T-cell (primary cell): Measurements from ENCODE around the gene TAL1. TPM values are rescaled to one million over a fixed set of nuclear protein-coding genes. Genes with fewer than 3 reads are reported as not detected.
A peak's percentile ranks its signal among the peaks of the same experiment; 100 is the strongest.

Experiments
- ATAC-seq, 4 experiments: fragments of 200-7000 bp in 3 of 4; fragments of 150-1000 bp in 1 of 4; cut with Tn5 transposase; replicated peaks in 1 of 4; 1 replicate in 3 of 4; 2 replicates in 1 of 4; pipeline ENCODE4 v1.10.0; 2021; ENCODE audit warnings: moderate library complexity in 3 of 4, mild to moderate bottlenecking in 2 of 4, moderate number of reproducible peaks in 1 of 4
- CTCF ChIA-PET, 2 donors: fragments of 300-600 bp; sonication (Branson Sonifier 250); formaldehyde crosslinking; loops; one replicate each; lab custom pipeline; 2022; ENCODE audit warnings: antibody characterized with exemption in 2 of 2; lab: Charles Lee
- POLR2A ChIA-PET, 2 donors: fragments of 300-600 bp; sonication (Branson Sonifier 250); formaldehyde crosslinking; loops; one replicate each; lab custom pipeline; 2022; ENCODE audit warnings: antibody characterized with exemption in 2 of 2; lab: Charles Lee
- DNase-seq, 35 experiments: peaks; one replicate each; pipeline versions ENCODE4 v3.0.0 to v3.0.0-alpha.2; 2013 to 2023
- H3K27ac ChIP-seq: one replicate; pipeline ENCODE4 v1.5.1; 2013; ENCODE audit warnings: low read length
- H3K27me3 ChIP-seq, 2 experiments: replicated peaks in 1 of 2; 1 replicate in 1 of 2; 2 replicates in 1 of 2; pipeline versions ENCODE4 v1.6.1 to v1.7.0; 2013; ENCODE audit warnings: low read length in 1 of 2, mixed read lengths in 1 of 2; ENCODE audit not compliant: control insufficient read depth in 2 of 2, insufficient read depth in 2 of 2; ENCODE audit errors: extremely low read depth in 1 of 2
- H3K36me3 ChIP-seq, 2 donors: 1 replicate in 1 of 2; 2 replicates in 1 of 2; pipeline versions ENCODE4 v1.6.1 to v1.7.0; 2013; ENCODE audit warnings: low read length in 1 of 2; ENCODE audit not compliant: control insufficient read depth in 2 of 2, insufficient read depth in 1 of 2; ENCODE audit errors: extremely low read depth in 1 of 2
- H3K4me1 ChIP-seq, 2 experiments: 1 replicate in 1 of 2; 2 replicates in 1 of 2; pipeline versions ENCODE4 v1.6.1 to v1.7.0; 2013; ENCODE audit warnings: low read length in 2 of 2, mixed read lengths in 1 of 2; ENCODE audit not compliant: insufficient read depth in 2 of 2, control insufficient read depth in 1 of 2; ENCODE audit errors: extremely low read depth in 1 of 2
- H3K4me3 ChIP-seq, 2 donors: 1 replicate in 1 of 2; 2 replicates in 1 of 2; pipeline versions ENCODE4 v1.5.1 to v1.7.0; 2013; ENCODE audit warnings: mild to moderate bottlenecking in 2 of 2, low read length in 1 of 2, moderate library complexity in 1 of 2; ENCODE audit not compliant: control insufficient read depth in 1 of 2; ENCODE audit errors: extremely low read depth in 1 of 2
- H3K9me3 ChIP-seq: 2 replicates; pipeline ENCODE4 v1.7.0; 2013
- H3K27ac Mint-ChIP-seq, 2 donors: one replicate each; pipeline ENCODE4 v1.8.0; 2020 to 2021; ENCODE audit warnings: mild to moderate bottlenecking in 2 of 2, mixed read lengths in 2 of 2
- H3K27me3 Mint-ChIP-seq, 2 donors: one replicate each; pipeline ENCODE4 v1.8.0; 2021 to 2022; ENCODE audit warnings: mixed read lengths in 2 of 2
- H3K36me3 Mint-ChIP-seq: one replicate; pipeline ENCODE4 v1.8.0; 2021; ENCODE audit warnings: mixed read lengths
- H3K4me1 Mint-ChIP-seq, 3 donors: one replicate each; pipeline ENCODE4 v1.8.0; 2020 to 2022; ENCODE audit warnings: mixed read lengths in 3 of 3, mild to moderate bottlenecking in 1 of 3
- H3K4me3 Mint-ChIP-seq, 3 donors: one replicate each; pipeline ENCODE4 v1.8.0; 2020 to 2022; ENCODE audit warnings: mild to moderate bottlenecking in 3 of 3, mixed read lengths in 3 of 3, moderate library complexity in 3 of 3
- H3K9me3 Mint-ChIP-seq, 3 donors: one replicate each; pipeline ENCODE4 v1.8.0; 2020 to 2022; ENCODE audit warnings: mixed read lengths in 3 of 3
- WGBS: methylation state at CpG from one replicate; pipeline ENCODE4 v1.1.5; 2013; ENCODE audit warnings: missing lambda C conversion rate; ENCODE audit not compliant: insufficient coverage; 5-methylcytosine and 5-hydroxymethylcytosine counted together
- total RNA-seq, 35 experiments: library from RNA in 6 of 35; stranded (reverse) in 6 of 35; fragments of 120-200 nt in 1 of 35; gene quantifications; one replicate each; pipeline versions ENCODE4 v1.2.1 to v1.2.4 and lab custom pipeline; 2013 to 2026

The TAL1 gene
- total RNA-seq, 5 donors from 2014 or later (not counting 1 experiment from before 2014, with no cell fraction given) = 0.28 to 0.85 (median 0.44) TPM

DNA sequence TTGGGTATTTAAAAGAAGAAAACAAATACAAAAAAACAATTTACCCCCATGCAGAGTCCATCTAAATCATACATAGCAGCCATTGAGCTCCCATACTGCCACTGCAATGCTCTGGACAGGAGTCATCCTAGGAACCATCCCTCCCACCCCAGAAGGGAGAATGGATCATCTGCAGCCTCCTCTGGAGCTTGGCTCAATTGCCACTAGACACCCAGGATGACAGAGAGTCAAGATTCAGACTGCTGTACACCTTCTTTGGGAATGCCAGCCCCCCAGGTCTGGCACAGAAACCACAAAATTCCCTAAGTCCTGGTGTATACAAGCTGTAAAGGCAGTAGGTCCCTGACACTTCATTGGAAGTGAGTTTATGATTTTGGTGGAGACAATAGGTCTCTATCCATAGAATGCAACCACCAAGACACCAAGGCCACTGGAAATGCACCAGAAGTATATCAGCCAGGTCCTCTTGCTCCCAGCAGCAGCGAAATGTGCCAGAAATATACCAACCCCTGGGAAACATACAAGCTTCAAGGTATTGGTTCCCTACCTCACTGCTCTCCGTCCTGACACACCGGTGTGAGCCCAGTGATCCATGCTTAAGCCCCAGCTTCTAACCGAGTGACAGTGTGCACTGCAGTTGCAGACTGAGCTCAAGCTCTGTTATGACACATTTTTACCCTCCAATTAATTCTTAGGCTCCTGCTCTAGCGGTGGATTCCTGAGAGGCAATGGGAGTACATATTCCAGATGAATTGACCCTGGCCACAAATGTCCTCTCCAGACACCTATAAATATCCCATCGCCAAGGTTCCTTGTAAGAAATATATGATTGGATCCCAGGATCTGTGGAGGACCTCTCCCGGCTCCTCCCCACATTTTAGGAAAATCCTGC is 4.4 kb downstream of the TAL1 start:
- H3K27me3 ChIP-seq = peaks cover 0 to 93% of the 10 kb centered on the region in 2 experiments

DNA sequence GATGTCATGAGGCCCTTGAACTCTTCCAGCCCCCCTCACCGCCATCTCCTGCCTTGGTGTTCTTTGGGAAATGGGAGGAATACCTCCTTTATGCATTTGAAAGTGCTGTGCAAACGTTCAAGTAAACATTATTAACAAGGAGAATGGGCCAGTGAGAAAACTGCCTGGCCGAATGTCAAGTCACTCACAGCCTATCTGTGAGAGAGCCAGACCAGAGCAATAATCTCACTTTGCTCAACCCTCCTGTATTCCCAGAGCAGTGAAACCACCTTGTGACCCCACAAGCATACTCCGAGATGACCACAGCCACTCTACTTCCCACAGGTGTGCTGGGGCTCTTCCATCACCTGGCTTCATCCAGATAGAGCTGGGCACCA is 5.2 kb downstream of the TAL1 start:
- H3K36me3 Mint-ChIP-seq = no peaks in the 10 kb centered on the region
- H3K36me3 ChIP-seq = no peaks in the 10 kb centered on the region
- 73% methylated on average over 3 of the region's 4 CpGs for WGBS
- no peak overlapping the region for H3K4me3 ChIP-seq
- no peak overlapping the region for H3K27ac ChIP-seq
- peaks cover 2 to 41% of the 10 kb centered on the region in 2 experiments for H3K4me1 ChIP-seq
- no peak for ATAC-seq
- no peaks in the 10 kb centered on the region for H3K9me3 ChIP-seq
- H3K27me3 Mint-ChIP-seq = peaks cover 50 to 58% of the 10 kb centered on the region in 2 donors
- ChIA-PET CTCF (no interaction called here), POLR2A (no interaction called here)
- H3K27me3 ChIP-seq = peaks cover 0 to 89% of the 10 kb centered on the region in 2 experiments
- H3K4me1 Mint-ChIP-seq = peaks cover 25 to 35% (median 31%) of the 10 kb centered on the region in 3 donors
- no peak overlapping the region for H3K4me3 Mint-ChIP-seq
- H3K9me3 Mint-ChIP-seq = no peaks in the 10 kb centered on the region
- DNase-seq = no peak
- H3K27ac Mint-ChIP-seq = no peak overlapping the region

More for the DNA sequence above, 4.4 kb downstream of the TAL1 start:
- DNase-seq (no peak), ATAC-seq (no peak)
- Mint-ChIP-seq H3K9me3 (no peaks in the 10 kb centered on the region), H3K4me1 (peaks cover 30 to 41% (median 35%) of the 10 kb centered on the region in 3 donors), H3K27ac (peak overlapping the region in 1 of 2 donors; percentile 60), H3K36me3 (no peaks in the 10 kb centered on the region), H3K27me3 (peaks cover 53 to 61% of the 10 kb centered on the region in 2 donors), H3K4me3 (no peak overlapping the region)
- WGBS = 88% methylated on average over 6 of the region's 7 CpGs
- Histone ChIP-seq H3K9me3 (no peaks in the 10 kb centered on the region), H3K27ac (no peak overlapping the region), H3K4me1 (peaks cover 2 to 47% of the 10 kb centered on the region in 2 experiments), H3K36me3 (no peaks in the 10 kb centered on the region), H3K4me3 (no peak overlapping the region)
- CTCF ChIA-PET = no interaction called here
- POLR2A ChIA-PET = interaction anchor here in 1 of 2 donors (0.6 kb wide), 1 partner anchor 210 kb away, joined by 9 read pairs; the partner anchor contains the start of gene FOXD2

DNA sequence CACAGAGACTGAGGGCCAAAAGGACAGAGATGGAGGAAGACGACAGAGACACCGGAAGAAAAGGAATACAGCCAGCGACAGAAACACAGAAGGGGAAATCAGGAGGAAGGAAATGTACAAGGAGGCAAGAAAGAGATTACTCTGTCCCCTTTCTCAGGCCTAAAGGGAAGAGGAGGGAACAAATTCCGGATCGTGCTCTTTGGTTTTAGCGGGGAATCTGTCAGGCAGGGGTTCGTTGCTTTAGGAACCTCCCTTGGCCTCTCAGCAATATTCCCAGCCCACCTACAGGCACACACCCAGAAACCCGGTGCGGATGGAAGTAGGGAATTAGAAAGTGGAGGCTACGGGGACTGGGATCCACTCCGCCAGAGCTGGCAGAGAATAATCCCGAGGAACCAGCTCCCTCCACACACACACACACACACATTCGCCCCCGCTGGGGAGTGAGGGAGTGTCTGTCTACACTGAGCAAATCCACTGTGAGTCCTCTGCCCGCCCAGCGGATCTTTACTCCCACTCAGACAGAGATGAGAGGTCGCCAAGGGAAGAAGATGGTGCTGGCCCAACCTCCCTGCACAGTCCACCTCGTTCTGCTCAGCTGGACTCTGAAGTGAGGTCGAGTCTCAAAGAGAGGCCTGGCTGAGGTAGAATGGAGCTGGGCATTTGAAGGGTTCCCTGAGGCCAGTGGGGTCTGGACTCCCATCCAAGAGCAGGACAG is 5.7 kb downstream of the TAL1 start:
- no peaks in the 10 kb centered on the region for H3K9me3 Mint-ChIP-seq
- H3K27ac Mint-ChIP-seq = no peak overlapping the region
- peaks cover 2 to 35% of the 10 kb centered on the region in 2 experiments for H3K4me1 ChIP-seq
- ChIA-PET CTCF (no interaction called here), POLR2A (no interaction called here)
- H3K36me3 ChIP-seq = no peaks in the 10 kb centered on the region
- ATAC-seq (no peak), DNase-seq (no peak)
- H3K4me1 Mint-ChIP-seq = peaks cover 20 to 30% (median 26%) of the 10 kb centered on the region in 3 donors
- peak overlapping the region; percentile 58 to 64 (median 59) for H3K4me3 Mint-ChIP-seq
- no peaks in the 10 kb centered on the region for H3K9me3 ChIP-seq
- H3K36me3 Mint-ChIP-seq = no peaks in the 10 kb centered on the region
- peaks cover 0 to 86% of the 10 kb centered on the region in 2 experiments for H3K27me3 ChIP-seq
- no peak overlapping the region for H3K4me3 ChIP-seq
- 36% methylated on average over 5 of the region's 19 CpGs for WGBS
- H3K27ac ChIP-seq = no peak overlapping the region
- H3K27me3 Mint-ChIP-seq = peaks cover 50 to 59% of the 10 kb centered on the region in 2 donors

DNA sequence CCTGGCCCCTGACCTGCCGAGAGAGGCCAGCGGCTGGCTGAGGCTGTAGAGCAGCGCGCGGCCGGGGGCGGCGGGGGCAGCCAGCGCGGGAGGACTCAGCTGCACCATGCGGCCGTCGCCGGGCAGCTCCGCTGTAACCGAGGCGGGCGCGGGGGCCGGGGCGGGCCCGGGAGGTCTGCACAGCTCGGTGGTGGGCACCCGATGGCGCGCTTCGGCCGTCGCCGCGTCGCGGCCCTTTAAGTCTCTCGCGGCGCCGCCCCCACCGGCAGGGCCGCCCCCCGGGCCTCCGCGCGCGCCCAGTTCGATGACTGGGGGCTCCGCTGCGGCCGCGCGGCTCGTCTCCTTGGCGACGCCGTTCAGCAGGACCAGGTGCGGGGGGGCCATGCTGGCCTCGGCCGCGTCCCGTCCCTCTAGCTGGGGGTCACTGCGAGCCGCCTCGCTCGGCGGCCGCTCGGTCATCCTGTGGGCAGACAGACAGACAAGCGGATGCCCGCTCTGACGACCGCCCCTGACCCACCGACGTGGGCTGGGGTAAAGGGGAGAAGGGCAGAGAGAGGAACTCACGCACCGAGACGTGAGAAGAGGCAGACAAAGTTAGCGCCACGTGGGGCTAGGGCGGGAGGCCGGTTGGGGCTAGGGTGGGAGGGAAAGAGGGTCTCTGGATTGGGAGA is 6.5 kb downstream of the TAL1 start:
- Histone ChIP-seq H3K36me3 (no peaks in the 10 kb centered on the region), H3K4me3 (no peak overlapping the region), H3K27me3 (peaks cover 0 to 79% of the 10 kb centered on the region in 2 experiments), H3K9me3 (no peaks in the 10 kb centered on the region), H3K4me1 (peaks cover 0 to 28% of the 10 kb centered on the region in 2 experiments), H3K27ac (no peak overlapping the region)
- POLR2A ChIA-PET = no interaction called here
- CTCF ChIA-PET = no interaction called here
- no peaks in the 10 kb centered on the region for H3K36me3 Mint-ChIP-seq
- peaks cover 16 to 23% (median 20%) of the 10 kb centered on the region in 3 donors for H3K4me1 Mint-ChIP-seq
- peak overlapping the region; percentile 58 to 64 (median 59) for H3K4me3 Mint-ChIP-seq
- WGBS = 3% methylated on average over 72 of the region's 79 CpGs
- ATAC-seq = peak; percentile 20 to 34 (median 30)
- no peaks in the 10 kb centered on the region for H3K9me3 Mint-ChIP-seq
- no peak for DNase-seq
- no peak overlapping the region for H3K27ac Mint-ChIP-seq
- H3K27me3 Mint-ChIP-seq = peaks cover 56 to 58% of the 10 kb centered on the region in 2 donors

GRCh38 chr1:47224676-47225399 is 7.2 kb downstream of the TAL1 start:
- Histone ChIP-seq H3K27ac (no peak overlapping the region), H3K9me3 (no peaks in the 10 kb centered on the region), H3K4me1 (peaks cover 0 to 21% of the 10 kb centered on the region in 2 experiments), H3K27me3 (peaks cover 0 to 73% of the 10 kb centered on the region in 2 experiments), H3K4me3 (no peak overlapping the region), H3K36me3 (no peaks in the 10 kb centered on the region)
- Mint-ChIP-seq H3K4me1 (peaks cover 9 to 16% (median 13%) of the 10 kb centered on the region in 3 donors), H3K27me3 (peaks cover 52 to 57% of the 10 kb centered on the region in 2 donors), H3K9me3 (no peaks in the 10 kb centered on the region), H3K27ac (no peak overlapping the region), H3K36me3 (no peaks in the 10 kb centered on the region), H3K4me3 (no peak overlapping the region)
- ChIA-PET CTCF (no interaction called here), POLR2A (no interaction called here)
- ATAC-seq = peak in 3 of 4 experiments; percentile 21 to 48 (median 35)
- 13% methylated on average over 25 of the region's 30 CpGs for WGBS
- no peak for DNase-seq
